ENCODE data around the gene MPP7. TPM values are rescaled to one million over a fixed set of nuclear protein-coding genes. Genes with fewer than 3 reads are reported as not detected.

The MPP7 gene
- total and polyA plus RNA-seq, 2 of the 8 experiments (the other 6 are each of a cell fraction or from before 2014, with no cell fraction given) = 1.9 to 9.3 TPM

DNA sequence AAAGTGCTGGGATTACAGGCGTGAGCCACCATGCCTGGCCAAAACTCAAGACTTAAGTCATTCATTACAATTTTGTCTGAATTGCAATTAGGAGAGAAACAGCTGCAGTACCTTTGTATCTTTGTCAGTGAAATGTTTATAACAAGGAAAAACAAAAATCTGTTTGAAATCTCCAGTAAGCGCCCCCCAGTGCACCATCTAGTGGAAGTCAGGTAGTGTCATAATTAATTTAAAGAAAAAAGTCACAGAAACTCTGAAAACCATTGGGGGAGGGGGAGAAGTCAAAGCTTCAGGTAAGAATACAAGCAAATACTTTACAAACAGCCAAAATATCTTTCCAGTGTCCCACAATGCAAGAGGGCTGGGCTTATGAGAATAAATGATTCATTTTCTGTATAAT, 2.8 kb downstream of the MPP7 start:
- POLR2A ChIA-PET (ENCODE audit: partially characterized antibody) = no interaction called here
- 78% methylated on average over 2 of the region's 2 CpGs; no CpG with 5 or more reads in 1 of the 2 experiments for WGBS, 2 experiments (ENCODE audit: extremely low coverage in 1 of 2, insufficient coverage in 1 of 2, insufficient read length in 1 of 2, insufficient replicate concordance in 2 of 2, low coverage in 1 of 2, low lambda C conversion rate in 2 of 2, missing lambda C conversion rate in 1 of 2)
- Histone ChIP-seq H3K23me2 (ENCODE audit: low read depth, low read length) (no peaks in the 10 kb centered on the region), H3K23ac (ENCODE audit: insufficient read length) (no peak overlapping the region), H3K4me1 (replicated peaks in 1 of 4; ENCODE audit: control insufficient read depth in 3 of 4, insufficient read depth in 4 of 4, low read length in 3 of 4) (peaks cover 0 to 3% (median under 1%) of the 10 kb centered on the region in 4 experiments; a peak in 3 of 7 replicates), H3K9me3 (ENCODE audit: insufficient read depth in 2 of 2, low read depth in 1 of 2, low read length in 1 of 2) (no peaks in the 10 kb centered on the region), H4K5ac (ENCODE audit: insufficient read length, low read depth, low read length) (no peak overlapping the region), H4K8ac (ENCODE audit: extremely low read depth, insufficient read depth, low read length) (no peak overlapping the region), H2BK5ac (ENCODE audit: low read depth, low read length) (no peak overlapping the region), H3K4me3 (ENCODE audit: extremely low read depth in 1 of 4, insufficient read depth in 2 of 4, low read depth in 3 of 4, low read length in 4 of 4) (no peak overlapping the region), H2AFZ (ENCODE audit: low read length) (no peak overlapping the region), H3K9ac (replicated peaks in 1 of 4; ENCODE audit: extremely low read depth in 1 of 4, low read depth in 3 of 4, low read length in 3 of 4) (no peak overlapping the region), H2BK15ac (ENCODE audit: low read length) (no peak overlapping the region), H3K79me2 (ENCODE audit: control insufficient read depth in 1 of 2, insufficient read depth in 2 of 2, low read length in 2 of 2) (peaks cover 0 to 2% of the 10 kb centered on the region in 2 experiments; a peak in 1 of 4 replicates), H3K18ac (ENCODE audit: extremely low read depth, low read length) (no peak overlapping the region), H2BK120ac (replicated peaks; ENCODE audit: low read depth, low read length) (no peak overlapping the region), H2AK5ac (ENCODE audit: low read depth, low read length) (no peak overlapping the region), H3K56ac (replicated peaks; ENCODE audit: insufficient read length, low read depth, low read length) (no peak overlapping the region), H4K20me1 (replicated peaks in 1 of 2; ENCODE audit: control insufficient read depth in 1 of 2, insufficient read depth in 2 of 2, low read length in 2 of 2) (no peaks in the 10 kb centered on the region), H2BK12ac (ENCODE audit: low read depth, low read length) (no peak overlapping the region), H4K91ac (replicated peaks; ENCODE audit: insufficient read length, low read length) (no peak overlapping the region), H3K27ac (ENCODE audit: low read depth, low read length) (no peak overlapping the region), H3K4me2 (ENCODE audit: insufficient read depth in 1 of 2, low read depth in 2 of 2, low read length in 2 of 2) (no peak overlapping the region), H3K79me1 (ENCODE audit: low read depth, low read length) (no peaks in the 10 kb centered on the region), H3K4ac (replicated peaks; ENCODE audit: insufficient read length, low read depth, low read length) (no peak overlapping the region), H3K36me3 (ENCODE audit: control insufficient read depth in 2 of 4, insufficient read depth in 4 of 4, low read length in 3 of 4) (no peaks in the 10 kb centered on the region), H3K27me3 (replicated peaks in 1 of 4; ENCODE audit: control insufficient read depth in 3 of 4, extremely low read depth in 1 of 4, insufficient read depth in 3 of 4, low read length in 3 of 4) (peaks cover 0 to 1% (median 0%) of the 10 kb centered on the region in 4 experiments; a peak in 1 of 7 replicates), H2BK20ac (ENCODE audit: low read length) (no peak overlapping the region), H3K14ac (ENCODE audit: insufficient read length) (no peak overlapping the region)
- CTCF ChIA-PET (ENCODE audit: partially characterized antibody) = interaction anchor here (0.9 to 8.8 kb wide), 5 partner anchors 11 to 82 kb away, joined by 3 to 60 read pairs (median 3); no protein-coding TSS in a partner anchor
- no peak for FAIRE-seq
- no peak for DNase-seq (ENCODE audit: low read depth in 1 of 2, low spot score in 2 of 2)
- TF ChIP-seq NANOG (IDR thresholded peaks at IDR 0.05; ENCODE audit: insufficient read depth, low read depth, low read length, poor library complexity, severe bottlenecking) (no peak), GABPA (IDR thresholded peaks at IDR 0.05; ENCODE audit: borderline replicate concordance, insufficient read depth, low read length) (no peak), SUZ12 (IDR thresholded peaks at IDR 0.05; ENCODE audit: low read length) (no peak), JUND (IDR thresholded peaks at IDR 0.05; ENCODE audit: low read length) (no peak), BRCA1 (IDR thresholded peaks at IDR 0.05; ENCODE audit: low read depth, low read length) (no peak), EZH2 (IDR thresholded peaks at IDR 0.05; ENCODE audit: low read depth, low read length, severe bottlenecking) (no peak)

Measured in H1 (cell line).